ENCODE measurements around the gene DAO.

GRCh38 chr12:108918960-108919642 lies 39.2 kb downstream of the DAO start:
- TF ChIP-seq CTCF (IDR thresholded peaks at IDR 0.05; ENCODE audit: poor library complexity), result no peak
- no peak for TF ChIP-seq EZH2 (IDR thresholded peaks at IDR 0.05; ENCODE audit: borderline replicate concordance)
- no peak for TF ChIP-seq EZH2phosphoT487 (IDR thresholded peaks at IDR 0.05; ENCODE audit: low read depth, severe bottlenecking, unreplicated experiment)
